HepG2 (cell line): ENCODE results near the gene KRT6B. TPM values are rescaled to one million over a fixed set of nuclear protein-coding genes. Genes with fewer than 3 reads are reported as not detected.

Source experiments
- ATAC-seq: fragments of 200-7000 bp; cut with Tn5 transposase; 3 replicates; pipeline ENCODE4 v1.9.1; 2020; ENCODE audit warnings: mild to moderate bottlenecking, moderate library complexity
- BruUV-seq: library from RNA; stranded (reverse); fragments of 400-500 nt; replicated peaks from 2 replicates; lab custom pipeline; 2021; lab: Mats Ljungman, UMichigan
- CTCF ChIA-PET: fragments of 300-600 bp; formaldehyde crosslinking; extraction: SDS; loops from one replicate; lab custom pipeline; 2021; ENCODE audit warnings: low total read pairs, inconsistent platforms, low intra/inter-chr PET ratio; lab: Yijun Ruan, JAX
- POLR2A ChIA-PET: fragments of 350-600 bp; sonication (Branson Sonifier 250); formaldehyde crosslinking; loops from one replicate; lab custom pipeline; 2020; ENCODE audit warnings: antibody characterized with exemption, inconsistent platforms; lab: Yijun Ruan, JAX
- DNase-seq: peaks from one replicate; pipeline ENCODE4 v3.0.0-alpha.2; 2015; ENCODE audit warnings: low spot score
- FAIRE-seq: peaks from 3 replicates; lab custom pipeline; 2011; peaks lifted over from hg19 to GRCh38; lab: Jason Lieb, UNC
- H2AFZ ChIP-seq: one replicate; pipeline ENCODE4 v1.6.1; 2011; ENCODE audit warnings: low read length, inconsistent platforms
- H3K27ac ChIP-seq: fragments of 300-600 bp; 3 replicates; pipeline ENCODE4 v1.8.0; 2011; ENCODE audit warnings: mixed run types, mild to moderate bottlenecking, mixed read lengths, low read length, inconsistent platforms; ENCODE audit not compliant: insufficient read depth; ENCODE audit errors: extremely low read length
- H3K27me3 ChIP-seq, 2 experiments: fragments of 200-600 bp in 1 of 2; 2 replicates in 1 of 2; 3 replicates in 1 of 2; pipeline versions ENCODE4 v1.6.0 to v1.8.0; 2011; ENCODE audit warnings: low read length in 2 of 2, mild to moderate bottlenecking in 2 of 2, moderate library complexity in 2 of 2, inconsistent platforms in 1 of 2; ENCODE audit not compliant: insufficient read depth in 2 of 2, control insufficient read depth in 1 of 2
- H3K36me3 ChIP-seq, 2 experiments: fragments of 200-600 bp in 1 of 2; replicated peaks in 1 of 2; 2 replicates in 1 of 2; 3 replicates in 1 of 2; pipeline versions ENCODE4 v1.5.1 to v1.8.0; 2011; ENCODE audit warnings: low read length in 2 of 2, inconsistent platforms in 1 of 2; ENCODE audit not compliant: insufficient read depth in 2 of 2, control insufficient read depth in 1 of 2
- H3K4me1 ChIP-seq: 2 replicates; pipeline ENCODE4 v1.5.1; 2012; ENCODE audit warnings: low read length, inconsistent platforms; ENCODE audit not compliant: insufficient read depth
- H3K4me2 ChIP-seq: 2 replicates; pipeline ENCODE4 v1.6.0; 2011; ENCODE audit warnings: low read depth, low read length, inconsistent platforms
- H3K4me3 ChIP-seq, 3 experiments: fragments of 200-600 bp in 1 of 3; sonication (generic), shearing (Covaris generic) in 1 of 3; replicated peaks in 1 of 3; 2 replicates each; pipeline ENCODE4 v1.5.1; 2011 to 2016; ENCODE audit warnings: low read length in 3 of 3, inconsistent platforms in 2 of 3, low read depth in 2 of 3, mild to moderate bottlenecking in 2 of 3, control low read depth in 1 of 3, mixed read lengths in 1 of 3; ENCODE audit not compliant: insufficient read depth in 1 of 3
- H3K79me2 ChIP-seq: one replicate; pipeline ENCODE4 v1.6.1; 2011; ENCODE audit warnings: low read length, inconsistent platforms; ENCODE audit not compliant: insufficient read depth
- H3K9ac ChIP-seq: 2 replicates; pipeline ENCODE4 v1.6.0; 2011; ENCODE audit warnings: mild to moderate bottlenecking, low read depth, low read length, inconsistent platforms; ENCODE audit not compliant: insufficient read depth
- H3K9me3 ChIP-seq: 2 replicates; pipeline ENCODE4 v1.5.1; 2012; ENCODE audit warnings: mild to moderate bottlenecking, low read length
- H4K20me1 ChIP-seq: 2 replicates; pipeline ENCODE4 v1.6.0; 2011; ENCODE audit warnings: inconsistent platforms, mild to moderate bottlenecking, low read length, moderate library complexity; ENCODE audit not compliant: insufficient read depth
- ATF7 ChIP-seq, 2 experiments: fragments of 450-650 bp in 1 of 2; sonication (generic) in 1 of 2; formaldehyde crosslinking in 1 of 2; IDR thresholded peaks; 2 replicates each; pipeline versions ENCODE4 v1.4.0 to v1.6.1; 2016 to 2020; ENCODE audit warnings: antibody characterized with exemption in 1 of 2, mild to moderate bottlenecking in 1 of 2, missing genetic modification reagents in 1 of 2
- ERF ChIP-seq: IDR thresholded peaks from 2 replicates; pipeline ENCODE4 v1.6.1; 2018; ENCODE audit warnings: missing biosample characterization, missing genetic modification reagents
- GTF3A ChIP-seq: sonication (generic); formaldehyde crosslinking; conservative IDR thresholded peaks from 2 replicates; pipeline ENCODE4 v1.4.0; 2020; ENCODE audit warnings: mild to moderate bottlenecking, missing genetic modification reagents
- HCFC1 ChIP-seq: fragments of 150-350 bp; IDR thresholded peaks from 2 replicates; pipeline ENCODE4 v1.6.1; 2014; ENCODE audit warnings: low read depth, low read length
- KMT2B ChIP-seq: IDR thresholded peaks from 2 replicates; pipeline ENCODE4 v1.6.1; 2016; ENCODE audit warnings: missing genetic modification reagents, missing compliant biosample characterization
- NFRKB ChIP-seq: fragments of 450-650 bp; IDR thresholded peaks from 2 replicates; pipeline ENCODE4 v1.6.1; 2017
- PLRG1 ChIP-seq: fragments of 450-650 bp; conservative IDR thresholded peaks from 2 replicates; pipeline ENCODE4 v1.6.1; 2016
- POLR2AphosphoS5 ChIP-seq: IDR thresholded peaks from 2 replicates; pipeline ENCODE4 v1.6.1; 2012; ENCODE audit warnings: low read depth, low read length
- TAF15 ChIP-seq: fragments of 200-400 bp; formaldehyde crosslinking; IDR thresholded peaks from one replicate; pipeline ENCODE4 v1.6.1; 2018; ENCODE audit warnings: mild to moderate bottlenecking, low read depth, low read length; ENCODE audit not compliant: poor library complexity, severe bottlenecking
- ZFP36L1 ChIP-seq: sonication (generic); formaldehyde crosslinking; IDR thresholded peaks from 2 replicates; pipeline ENCODE4 v1.8.0; 2022; ENCODE audit warnings: mild to moderate bottlenecking, missing genetic modification reagents, moderate library complexity
- ZKSCAN5 ChIP-seq: sonication (generic); formaldehyde crosslinking; IDR thresholded peaks from 2 replicates; pipeline ENCODE4 v1.5.1; 2020; ENCODE audit warnings: mild to moderate bottlenecking, missing genetic modification reagents
- ZMYM3 ChIP-seq: sonication (generic); formaldehyde crosslinking; IDR thresholded peaks from 2 replicates; pipeline ENCODE4 v1.5.1; 2020; ENCODE audit warnings: mild to moderate bottlenecking, missing genetic modification reagents
- ZNF33B ChIP-seq: sonication (generic); formaldehyde crosslinking; IDR thresholded peaks from 2 replicates; pipeline ENCODE4 v1.5.1; 2020; ENCODE audit warnings: mild to moderate bottlenecking, missing genetic modification reagents
- ZNF674 ChIP-seq: sonication (generic); formaldehyde crosslinking; IDR thresholded peaks from 2 replicates; pipeline ENCODE4 v1.5.0; 2020; ENCODE audit warnings: low read depth, mild to moderate bottlenecking, missing genetic modification reagents
- WGBS: methylation state at CpG from one replicate; pipeline ENCODE4 v1.1.6; 2017; ENCODE audit warnings: low lambda C conversion rate; 5-methylcytosine and 5-hydroxymethylcytosine counted together
- in situ Hi-C: cut with HindIII; loops from 2 replicates; pipeline ENCODE4 v1.10.0; 2017; ENCODE audit warnings: low pct_unique_long_range_greater_than_20kb; ENCODE audit not compliant: extremely low pct_ligation_motif_present
- intact Hi-C: fragments of 100-400 bp; cut with micrococcal nuclease; formaldehyde crosslinking; loops from one replicate; pipeline ENCODE4 v1.10.0; 2022; ENCODE audit not compliant: unreplicated experiment
- polyA plus RNA-seq, 8 experiments: library from polyadenylated mRNA; depleted of rRNA in 3 of 8; stranded (reverse) in 7 of 8; unstranded in 1 of 8; fragments of >200 nt; fragmentation: Illumina TruSeq in 4 of 8; extraction: Trizol in 4 of 8; gene quantifications; 2 replicates each; pipeline versions ENCODE4 v1.2.1 to v1.2.3, GENCODE V29; 2011 to 2016; ENCODE audit warnings: low read depth in 4 of 8, missing spikeins in 1 of 8, mixed read lengths in 1 of 8; ENCODE audit not compliant: insufficient read depth in 1 of 8
- total RNA-seq, 5 experiments: library from RNA; depleted of rRNA; stranded (reverse); fragments of >200 nt; fragmentation: Illumina TruSeq; extraction: Trizol; gene quantifications; 2 replicates each; pipeline ENCODE4 v1.2.3, GENCODE V29; 2016; ENCODE audit warnings: low read depth in 1 of 5
- TF ChIP-seq, protein P1 (sequence below): IDR thresholded peaks from 2 replicates; pipeline ENCODE4 v1.6.1; 2018; ENCODE audit warnings: missing genetic modification reagents, mild to moderate bottlenecking, missing compliant biosample characterization
- TF ChIP-seq, protein P2 (sequence below): sonication (generic); formaldehyde crosslinking; IDR thresholded peaks from 2 replicates; pipeline ENCODE4 v1.4.0; 2020; ENCODE audit warnings: missing genetic modification reagents, borderline replicate concordance
- TF ChIP-seq, protein P3 (sequence below): sonication (generic); formaldehyde crosslinking; IDR thresholded peaks from 2 replicates; pipeline ENCODE4 v1.8.0; 2022; ENCODE audit warnings: missing genetic modification reagents, mild to moderate bottlenecking, borderline replicate concordance
- TF ChIP-seq, protein P4 (sequence below): sonication (generic); formaldehyde crosslinking; IDR thresholded peaks from 2 replicates; pipeline ENCODE4 v1.4.0; 2020; ENCODE audit warnings: mild to moderate bottlenecking, missing genetic modification reagents

Gene KRT6B
- total and polyA plus RNA-seq, 2 of the 13 experiments (the other 11 are each of a cell fraction or from before 2014, with no cell fraction given), result not detected

DNA sequence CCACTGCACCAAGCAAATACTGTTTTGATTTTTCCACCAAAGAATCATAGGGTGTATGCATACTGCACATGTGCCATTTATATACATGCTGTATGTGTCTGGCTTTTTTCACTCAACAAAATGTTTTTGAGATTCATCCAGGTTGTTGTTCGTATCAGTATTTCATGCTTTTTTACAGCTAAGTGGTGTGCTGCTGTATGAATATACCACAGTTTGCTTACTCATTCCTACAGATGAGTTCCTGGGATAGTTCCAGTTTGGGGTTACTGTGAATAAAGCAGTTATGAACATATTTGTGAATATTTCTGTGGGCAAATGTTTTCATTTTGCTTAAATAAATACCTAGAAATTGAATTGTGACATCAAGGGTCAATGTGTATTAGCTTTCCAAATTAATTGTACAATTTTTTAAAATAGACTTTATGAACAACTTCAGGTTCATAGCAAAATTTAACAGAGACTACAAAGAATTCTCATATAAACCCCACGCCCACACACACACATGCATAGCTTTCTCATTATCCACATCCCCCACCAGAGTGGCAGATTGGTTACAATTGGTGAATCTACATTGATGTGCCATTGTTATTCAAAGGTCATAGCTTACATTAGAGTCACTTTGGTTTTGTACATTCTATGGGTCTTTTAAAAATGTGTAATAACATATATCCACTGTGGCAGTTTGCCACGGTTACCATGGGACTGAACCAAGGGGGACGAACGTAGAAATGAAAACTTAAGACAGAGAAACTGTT is 48.0 kb upstream of the KRT6B start (continued):
- TF ChIP-seq ATF7 (IDR thresholded peaks at IDR 0.05) (no peak), ATF7 (CRISPR knock-in tag; IDR thresholded peaks at IDR 0.05) (no peak), ERF (no peak), PLRG1 (no peak), ZFP36L1 (CRISPR knock-in tag) (no peak)
- TF ChIP-seq, all 625 proteins: peak for 0

DNA sequence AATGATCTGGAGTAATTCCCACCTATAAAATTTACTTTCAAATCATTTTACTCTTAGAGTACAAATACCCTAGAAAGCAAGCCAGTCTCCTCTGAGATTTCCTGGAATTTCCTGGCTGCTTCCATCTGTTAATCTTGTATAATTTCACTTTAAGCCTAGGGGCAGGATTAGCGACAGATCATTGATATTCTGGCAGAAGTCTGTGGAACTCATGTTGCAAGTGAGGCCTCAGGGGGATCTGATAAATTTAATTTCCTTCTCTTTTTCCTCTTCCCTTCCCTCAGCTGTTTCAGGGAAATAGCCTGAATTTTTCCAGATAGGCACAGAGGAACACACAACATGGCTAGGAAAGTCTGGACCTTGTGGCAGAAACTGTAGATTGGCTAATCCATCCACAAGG is 47.0 kb upstream of the KRT6B start:
- POLR2A ChIA-PET, result no interaction called here
- Histone ChIP-seq H3K27me3 (peaks cover 0 to 3% of the 10 kb centered on the region in 2 experiments; a peak in 3 of 5 replicates), H3K9ac (no peak overlapping the region), H3K4me1 (0 out of 2 replicates have a peak, but pooled peaks cover 6% of the 10 kb centered on the region), H3K9me3 (no peaks in the 10 kb centered on the region), H2AFZ (no peak overlapping the region), H3K36me3 (no peaks in the 10 kb centered on the region), H4K20me1 (no peaks in the 10 kb centered on the region), H3K4me2 (no peak overlapping the region), H3K27ac (no peak overlapping the region), H3K79me2 (no peaks in the 10 kb centered on the region), H3K4me3 (no peak overlapping the region)
- ATAC-seq, result no peak
- intact Hi-C loops, result no loop called here
- WGBS, result 0% methylated on average over 1 of the region's 1 CpG
- no TSS peak for BruUV-seq
- no peak for FAIRE-seq
- in situ Hi-C loops, result no loop called here
- no peak for DNase-seq
- CTCF ChIA-PET, result no interaction called here
- TF ChIP-seq GTF3A (CRISPR knock-in tag) (no peak), ZKSCAN5 (CRISPR knock-in tag) (no peak), NFRKB (no peak), ZMYM3 (no peak), KMT2B (no peak), POLR2AphosphoS5 (no peak), TAF15 (no peak), HCFC1 (no peak), ZNF33B (CRISPR knock-in tag) (no peak), ZNF674 (CRISPR knock-in tag) (no peak)
- TF ChIP-seq, protein P1, sequence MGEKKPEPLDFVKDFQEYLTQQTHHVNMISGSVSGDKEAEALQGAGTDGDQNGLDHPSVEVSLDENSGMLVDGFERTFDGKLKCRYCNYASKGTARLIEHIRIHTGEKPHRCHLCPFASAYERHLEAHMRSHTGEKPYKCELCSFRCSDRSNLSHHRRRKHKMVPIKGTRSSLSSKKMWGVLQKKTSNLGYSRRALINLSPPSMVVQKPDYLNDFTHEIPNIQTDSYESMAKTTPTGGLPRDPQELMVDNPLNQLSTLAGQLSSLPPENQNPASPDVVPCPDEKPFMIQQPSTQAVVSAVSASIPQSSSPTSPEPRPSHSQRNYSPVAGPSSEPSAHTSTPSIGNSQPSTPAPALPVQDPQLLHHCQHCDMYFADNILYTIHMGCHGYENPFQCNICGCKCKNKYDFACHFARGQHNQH (CRISPR knock-in tag), result no peak
- TF ChIP-seq, protein P2, sequence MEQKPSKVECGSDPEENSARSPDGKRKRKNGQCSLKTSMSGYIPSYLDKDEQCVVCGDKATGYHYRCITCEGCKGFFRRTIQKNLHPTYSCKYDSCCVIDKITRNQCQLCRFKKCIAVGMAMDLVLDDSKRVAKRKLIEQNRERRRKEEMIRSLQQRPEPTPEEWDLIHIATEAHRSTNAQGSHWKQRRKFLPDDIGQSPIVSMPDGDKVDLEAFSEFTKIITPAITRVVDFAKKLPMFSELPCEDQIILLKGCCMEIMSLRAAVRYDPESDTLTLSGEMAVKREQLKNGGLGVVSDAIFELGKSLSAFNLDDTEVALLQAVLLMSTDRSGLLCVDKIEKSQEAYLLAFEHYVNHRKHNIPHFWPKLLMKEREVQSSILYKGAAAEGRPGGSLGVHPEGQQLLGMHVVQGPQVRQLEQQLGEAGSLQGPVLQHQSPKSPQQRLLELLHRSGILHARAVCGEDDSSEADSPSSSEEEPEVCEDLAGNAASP (CRISPR knock-in tag), result no peak
- TF ChIP-seq, protein P3, sequence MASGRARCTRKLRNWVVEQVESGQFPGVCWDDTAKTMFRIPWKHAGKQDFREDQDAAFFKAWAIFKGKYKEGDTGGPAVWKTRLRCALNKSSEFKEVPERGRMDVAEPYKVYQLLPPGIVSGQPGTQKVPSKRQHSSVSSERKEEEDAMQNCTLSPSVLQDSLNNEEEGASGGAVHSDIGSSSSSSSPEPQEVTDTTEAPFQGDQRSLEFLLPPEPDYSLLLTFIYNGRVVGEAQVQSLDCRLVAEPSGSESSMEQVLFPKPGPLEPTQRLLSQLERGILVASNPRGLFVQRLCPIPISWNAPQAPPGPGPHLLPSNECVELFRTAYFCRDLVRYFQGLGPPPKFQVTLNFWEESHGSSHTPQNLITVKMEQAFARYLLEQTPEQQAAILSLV (CRISPR knock-in tag), result no peak
- TF ChIP-seq, protein P4, sequence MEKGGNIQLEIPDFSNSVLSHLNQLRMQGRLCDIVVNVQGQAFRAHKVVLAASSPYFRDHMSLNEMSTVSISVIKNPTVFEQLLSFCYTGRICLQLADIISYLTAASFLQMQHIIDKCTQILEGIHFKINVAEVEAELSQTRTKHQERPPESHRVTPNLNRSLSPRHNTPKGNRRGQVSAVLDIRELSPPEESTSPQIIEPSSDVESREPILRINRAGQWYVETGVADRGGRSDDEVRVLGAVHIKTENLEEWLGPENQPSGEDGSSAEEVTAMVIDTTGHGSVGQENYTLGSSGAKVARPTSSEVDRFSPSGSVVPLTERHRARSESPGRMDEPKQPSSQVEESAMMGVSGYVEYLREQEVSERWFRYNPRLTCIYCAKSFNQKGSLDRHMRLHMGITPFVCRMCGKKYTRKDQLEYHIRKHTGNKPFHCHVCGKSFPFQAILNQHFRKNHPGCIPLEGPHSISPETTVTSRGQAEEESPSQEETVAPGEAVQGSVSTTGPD (CRISPR knock-in tag), result no peak
